Right atrium auricular region (tissue), 2 donors: Measurements from ENCODE around the gene BBX. TPM values are rescaled to one million over a fixed set of nuclear protein-coding genes. Genes with fewer than 3 reads are reported as not detected.

ENCODE experiments used
- DNase-seq: peaks from one replicate; pipeline ENCODE4 v3.0.0-alpha.2; 2019; ENCODE audit warnings: low spot score
- H3K27ac ChIP-seq, 2 donors: fragments of 200-600 bp; sonication (generic); 1 replicate in 1 of 2; 2 replicates in 1 of 2; pipeline ENCODE4 v1.5.1; 2016 to 2019
- H3K27me3 ChIP-seq, 2 donors: fragments of 200-600 bp; sonication (generic); one replicate each; pipeline versions ENCODE4 v1.5.1 to v1.6.0; 2017 to 2019
- H3K36me3 ChIP-seq: fragments of 200-600 bp; sonication (generic); one replicate; pipeline ENCODE4 v1.5.1; 2016
- H3K4me1 ChIP-seq, 2 donors: fragments of 200-600 bp; sonication (generic); one replicate each; pipeline versions ENCODE4 v1.5.1 to v1.6.0; 2017 to 2019
- H3K4me3 ChIP-seq, 2 donors: fragments of 200-600 bp; sonication (generic); 1 replicate in 1 of 2; 2 replicates in 1 of 2; pipeline ENCODE4 v1.5.1; 2017 to 2019; ENCODE audit warnings: mild to moderate bottlenecking in 1 of 2, moderate library complexity in 1 of 2
- H3K9me3 ChIP-seq, 2 donors: fragments of 200-600 bp; sonication (generic); one replicate each; pipeline ENCODE4 v1.5.1; 2019
- CTCF ChIP-seq, 2 donors: fragments of 200-600 bp; sonication (generic); IDR thresholded peaks; one replicate each; pipeline ENCODE4 v1.5.1; 2019; ENCODE audit warnings: antibody characterized with exemption in 2 of 2
- total RNA-seq, 2 donors: library from RNA; depleted of rRNA; stranded (reverse); fragments of >200 nt; gene quantifications; one replicate each; pipeline ENCODE4 v1.1.0, GENCODE V29; 2016

BBX gene
- total RNA-seq, 2 donors from 2014 or later: 33.8 to 57.2 TPM

GRCh38 chr3:107663266-107663665, 140.5 kb downstream of the BBX start:
- no peaks in the 10 kb centered on the region for H3K9me3 ChIP-seq
- no peak for TF ChIP-seq CTCF (IDR thresholded peaks at IDR 0.05)
- no peak overlapping the region for H3K4me3 ChIP-seq
- no peaks in the 10 kb centered on the region for H3K27me3 ChIP-seq
- H3K4me1 ChIP-seq: peaks cover 0 to 24% of the 10 kb centered on the region in 2 donors
- no peak overlapping the region for H3K27ac ChIP-seq
- H3K36me3 ChIP-seq: no peaks in the 10 kb centered on the region
- no peak for DNase-seq

DNA sequence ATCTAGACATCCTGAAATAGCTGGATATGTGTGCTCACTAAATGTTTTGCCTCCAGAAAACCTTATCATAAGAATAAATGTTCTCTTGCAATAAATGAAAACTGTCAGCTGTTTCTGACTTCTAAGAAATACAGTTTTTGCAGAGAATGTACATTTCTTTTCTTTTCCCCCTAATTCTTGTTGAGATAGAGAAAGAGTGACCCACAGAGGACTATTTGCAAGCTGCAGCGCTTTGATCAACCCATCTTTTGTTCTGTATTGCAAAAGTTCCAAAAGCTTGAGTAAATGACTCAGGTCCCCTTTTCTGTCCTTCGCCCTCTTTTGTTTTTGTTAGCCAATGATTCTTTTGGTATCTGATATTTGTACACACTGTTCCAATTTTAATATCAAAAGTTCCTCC, 141.9 kb downstream of the BBX start:
- Histone ChIP-seq H3K27ac (no peak overlapping the region), H3K27me3 (no peaks in the 10 kb centered on the region), H3K4me3 (no peak overlapping the region)

GRCh38 chr3:107665351-107665750, 142.6 kb downstream of the BBX start:
- Histone ChIP-seq H3K27ac (no peak overlapping the region), H3K27me3 (no peaks in the 10 kb centered on the region), H3K4me1 (peaks cover 0 to 34% of the 10 kb centered on the region in 2 donors), H3K36me3 (no peaks in the 10 kb centered on the region), H3K9me3 (no peaks in the 10 kb centered on the region), H3K4me3 (no peak overlapping the region)
- TF ChIP-seq CTCF (IDR thresholded peaks at IDR 0.05): no peak
- no peak for DNase-seq

More for the DNA sequence above, 141.9 kb downstream of the BBX start:
- no peaks in the 10 kb centered on the region for H3K9me3 ChIP-seq
- DNase-seq: no peak
- TF ChIP-seq CTCF (IDR thresholded peaks at IDR 0.05): no peak
- no peaks in the 10 kb centered on the region for H3K36me3 ChIP-seq
- H3K4me1 ChIP-seq: peaks cover 0 to 32% of the 10 kb centered on the region in 2 donors

DNA sequence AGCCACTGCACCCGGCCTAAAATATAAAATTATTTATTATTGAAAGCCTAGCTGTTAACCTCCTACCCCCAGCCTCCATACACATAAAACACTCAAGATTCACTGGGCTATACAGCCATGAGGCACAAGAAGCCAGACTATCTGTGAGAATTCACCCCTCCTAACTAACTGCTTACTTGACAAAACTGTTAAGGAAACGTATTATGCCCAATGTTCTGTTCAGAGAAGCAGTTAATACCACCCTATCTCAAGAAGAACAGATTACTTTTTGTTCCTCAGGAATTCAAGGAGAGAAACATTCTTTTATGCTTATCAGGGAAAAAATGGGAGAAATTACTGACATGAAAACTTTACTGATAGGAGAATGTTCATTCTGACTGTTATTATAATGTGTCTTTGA, 144.1 kb downstream of the BBX start:
- Histone ChIP-seq H3K9me3 (no peaks in the 10 kb centered on the region), H3K4me1 (peaks cover 0 to 24% of the 10 kb centered on the region in 2 donors), H3K36me3 (no peaks in the 10 kb centered on the region), H3K4me3 (no peak overlapping the region), H3K27ac (no peak overlapping the region), H3K27me3 (no peaks in the 10 kb centered on the region)
- DNase-seq: no peak
- TF ChIP-seq CTCF (IDR thresholded peaks at IDR 0.05): no peak

- no peaks in the 10 kb centered on the region for H3K27me3 ChIP-seq
- DNase-seq: no peak
- H3K4me3 ChIP-seq: no peak overlapping the region
- H3K36me3 ChIP-seq: no peaks in the 10 kb centered on the region
- TF ChIP-seq CTCF (IDR thresholded peaks at IDR 0.05): no peak
- H3K4me1 ChIP-seq: peaks cover 0 to 9% of the 10 kb centered on the region in 2 donors
- no peaks in the 10 kb centered on the region for H3K9me3 ChIP-seq
- no peak overlapping the region for H3K27ac ChIP-seq
Observed at GRCh38 chr3:107668416-107668815, 145.7 kb downstream of the BBX start.

GRCh38 chr3:107668963-107669362, 146.2 kb downstream of the BBX start:
- no peaks in the 10 kb centered on the region for H3K27me3 ChIP-seq
- H3K27ac ChIP-seq: peak overlapping the region in 1 of 2 donors; percentile 40
- no peak for TF ChIP-seq CTCF (IDR thresholded peaks at IDR 0.05)
- no peaks in the 10 kb centered on the region for H3K36me3 ChIP-seq
- no peaks in the 10 kb centered on the region for H3K9me3 ChIP-seq
- no peak for DNase-seq
- H3K4me1 ChIP-seq: peaks cover 0 to 9% of the 10 kb centered on the region in 2 donors
- H3K4me3 ChIP-seq: no peak overlapping the region
